A673 (cell line): ENCODE measurements around the gene DDX20. TPM values are rescaled to one million over a fixed set of nuclear protein-coding genes. Genes with fewer than 3 reads are reported as not detected.
"Not testable (repeated sequence)": the region's sequence is repeated elsewhere in the genome, so short reads cannot be mapped to it uniquely, and the experiment has no call there.

Source experiments
- BruUV-seq: library from RNA; stranded (reverse); fragments of 400-500 nt; replicated peaks from 2 replicates; lab custom pipeline; 2021; lab: Mats Ljungman, UMichigan
- CTCF ChIA-PET: fragments of 300-600 bp; sonication (Branson Sonifier 250); formaldehyde crosslinking; loops from one replicate; lab custom pipeline; 2022; ENCODE audit warnings: antibody characterized with exemption; lab: Charles Lee
- POLR2A ChIA-PET: fragments of 300-600 bp; sonication (Branson Sonifier 250); formaldehyde crosslinking; loops from one replicate; lab custom pipeline; 2022; ENCODE audit warnings: antibody characterized with exemption; ENCODE audit not compliant: low non-redundant PET; lab: Charles Lee
- DNase-seq: peaks from one replicate; pipeline ENCODE4 v3.0.0-alpha.2; 2015; ENCODE audit warnings: low spot score
- H3K27ac ChIP-seq: fragments of 200-600 bp; sonication (generic); 2 replicates; pipeline ENCODE4 v1.5.1; 2016; ENCODE audit warnings: mixed run types, low read depth, mild to moderate bottlenecking, mixed read lengths, antibody characterized with exemption, low read length; ENCODE audit not compliant: poor library complexity, severe bottlenecking
- H3K27me3 ChIP-seq: fragments of 200-600 bp; sonication (generic); replicated peaks from 2 replicates; pipeline ENCODE4 v1.6.1; 2017; ENCODE audit warnings: mixed run types, low read depth, mild to moderate bottlenecking, mixed read lengths, antibody characterized with exemption, low read length; ENCODE audit not compliant: insufficient read depth, poor library complexity
- H3K36me3 ChIP-seq: fragments of 200-600 bp; sonication (generic); 2 replicates; pipeline ENCODE4 v1.6.1; 2016; ENCODE audit warnings: mixed run types, mild to moderate bottlenecking, mixed read lengths, antibody characterized with exemption, low read length; ENCODE audit not compliant: insufficient read depth, poor library complexity, severe bottlenecking
- H3K4me1 ChIP-seq: fragments of 200-600 bp; sonication (generic); 2 replicates; pipeline ENCODE4 v1.6.1; 2017; ENCODE audit warnings: mixed run types, mild to moderate bottlenecking, mixed read lengths, antibody characterized with exemption, low read length; ENCODE audit not compliant: insufficient read depth, poor library complexity, severe bottlenecking
- H3K4me3 ChIP-seq: fragments of 200-600 bp; sonication (generic); 2 replicates; pipeline ENCODE4 v1.5.1; 2016; ENCODE audit warnings: low read depth, mixed run types, mild to moderate bottlenecking, mixed read lengths, low read length; ENCODE audit not compliant: poor library complexity, severe bottlenecking
- H3K9me3 ChIP-seq: fragments of 200-600 bp; sonication (generic); 2 replicates; pipeline ENCODE4 v1.6.1; 2016; ENCODE audit warnings: mixed run types, low read depth, mild to moderate bottlenecking, mixed read lengths, antibody characterized with exemption, low read length; ENCODE audit not compliant: poor library complexity, severe bottlenecking
- EZH2 ChIP-seq: fragments of 200-600 bp; sonication (generic); IDR thresholded peaks from 2 replicates; pipeline ENCODE4 v1.6.1; 2017; ENCODE audit warnings: borderline replicate concordance, low read depth, mild to moderate bottlenecking, mixed read lengths, antibody characterized with exemption, low read length; ENCODE audit not compliant: poor library complexity, severe bottlenecking
- intact Hi-C: fragments of 100-400 bp; cut with micrococcal nuclease; formaldehyde crosslinking; loops from one replicate; pipeline ENCODE4 v1.10.0; 2022; ENCODE audit not compliant: unreplicated experiment
- total RNA-seq: library from RNA; stranded (reverse); gene quantifications from 2 replicates; pipeline ENCODE4 v1.2.3, GENCODE V29; 2021
- TF ChIP-seq, protein P1 (sequence below): fragments of 300-800, 200-600 bp; sonication (generic); conservative IDR thresholded peaks from 2 replicates; pipeline ENCODE4 v1.5.1; 2017; ENCODE audit warnings: low read depth, mild to moderate bottlenecking, antibody characterized with exemption, low read length, moderate library complexity, mixed read lengths

The DDX20 gene
- total RNA-seq, 1 experiment from 2014 or later, result 26.1 TPM

DNA sequence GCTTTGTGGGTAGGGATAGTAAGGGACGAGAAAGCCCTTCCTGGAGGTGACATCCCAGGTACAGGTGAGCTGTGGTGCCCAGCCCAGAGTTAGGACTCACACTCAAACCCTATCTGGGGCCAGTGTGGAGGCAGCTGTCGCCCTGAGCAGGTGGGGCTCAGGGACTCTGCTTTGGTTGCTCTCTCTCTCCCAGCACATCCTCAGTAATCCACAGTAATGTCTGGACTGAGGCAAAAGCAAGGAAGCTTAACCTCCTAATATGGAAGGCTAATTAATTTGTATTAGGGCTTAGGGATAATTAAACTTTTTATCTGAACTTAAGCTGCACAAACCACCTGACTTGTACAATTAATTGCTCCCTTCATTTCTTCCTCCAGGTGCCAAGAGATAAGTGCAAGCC, 38.2 kb downstream of the DDX20 start:
- CTCF ChIA-PET, result no interaction called here
- Histone ChIP-seq H3K27me3 (peaks cover 37% of the 10 kb centered on the region), H3K9me3 (no peaks in the 10 kb centered on the region), H3K4me1 (no peaks in the 10 kb centered on the region), H3K36me3 (no peaks in the 10 kb centered on the region), H3K27ac (no peak overlapping the region), H3K4me3 (no peak overlapping the region)
- POLR2A ChIA-PET, result no interaction called here
- BruUV-seq, result no TSS peak
- DNase-seq, result no peak
- intact Hi-C loops, result no loop called here
- TF ChIP-seq, protein P1, sequence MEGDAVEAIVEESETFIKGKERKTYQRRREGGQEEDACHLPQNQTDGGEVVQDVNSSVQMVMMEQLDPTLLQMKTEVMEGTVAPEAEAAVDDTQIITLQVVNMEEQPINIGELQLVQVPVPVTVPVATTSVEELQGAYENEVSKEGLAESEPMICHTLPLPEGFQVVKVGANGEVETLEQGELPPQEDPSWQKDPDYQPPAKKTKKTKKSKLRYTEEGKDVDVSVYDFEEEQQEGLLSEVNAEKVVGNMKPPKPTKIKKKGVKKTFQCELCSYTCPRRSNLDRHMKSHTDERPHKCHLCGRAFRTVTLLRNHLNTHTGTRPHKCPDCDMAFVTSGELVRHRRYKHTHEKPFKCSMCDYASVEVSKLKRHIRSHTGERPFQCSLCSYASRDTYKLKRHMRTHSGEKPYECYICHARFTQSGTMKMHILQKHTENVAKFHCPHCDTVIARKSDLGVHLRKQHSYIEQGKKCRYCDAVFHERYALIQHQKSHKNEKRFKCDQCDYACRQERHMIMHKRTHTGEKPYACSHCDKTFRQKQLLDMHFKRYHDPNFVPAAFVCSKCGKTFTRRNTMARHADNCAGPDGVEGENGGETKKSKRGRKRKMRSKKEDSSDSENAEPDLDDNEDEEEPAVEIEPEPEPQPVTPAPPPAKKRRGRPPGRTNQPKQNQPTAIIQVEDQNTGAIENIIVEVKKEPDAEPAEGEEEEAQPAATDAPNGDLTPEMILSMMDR, result no peak
- TF ChIP-seq EZH2, result no peak

DNA sequence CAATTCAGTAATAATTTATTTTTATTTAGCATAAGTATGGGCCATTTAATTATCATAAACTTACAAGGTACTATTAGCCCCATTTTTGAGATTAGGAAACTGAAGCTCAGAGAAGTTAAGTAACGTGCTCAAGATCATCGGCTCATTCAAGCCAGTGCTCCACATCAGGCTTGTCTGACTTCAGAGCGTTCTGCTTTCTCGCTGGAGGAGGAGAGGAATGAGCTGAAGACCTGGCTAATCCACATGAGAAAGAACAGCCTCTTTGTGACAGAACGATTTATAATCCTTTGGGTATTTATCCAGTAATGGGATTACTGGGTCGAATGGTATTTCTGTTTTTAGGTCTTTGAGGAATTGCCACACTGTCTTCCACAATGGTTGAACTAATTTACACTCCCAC, 39.7 kb downstream of the DDX20 start:
- Histone ChIP-seq H3K4me1 (no peaks in the 10 kb centered on the region), H3K27me3 (peaks cover 22% of the 10 kb centered on the region)

DNA sequence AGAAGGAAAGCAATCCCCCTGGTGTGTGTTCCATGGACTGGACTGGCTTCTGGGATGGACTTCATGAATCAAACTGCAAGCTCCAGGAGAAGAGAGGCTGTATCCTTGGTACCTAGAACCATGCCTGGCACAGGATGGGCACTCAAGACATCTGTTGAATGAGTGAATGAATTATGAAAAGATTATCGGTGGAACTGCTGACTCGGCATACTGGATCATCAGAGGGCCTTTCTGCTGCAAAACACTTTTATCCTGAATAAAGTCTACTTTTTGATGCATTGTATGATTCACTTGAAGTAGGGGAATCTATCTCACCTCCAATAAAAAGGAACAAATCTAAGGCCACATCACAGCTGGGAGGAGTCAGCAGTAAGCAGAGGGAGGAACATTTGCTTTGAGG, 42.9 kb downstream of the DDX20 start:
- no peaks in the 10 kb centered on the region for H3K9me3 ChIP-seq
- POLR2A ChIA-PET, result no interaction called here
- CTCF ChIA-PET, result no interaction called here
- no peak overlapping the region for H3K4me3 ChIP-seq
- intact Hi-C loops, result loop anchor here (5.0 kb wide), 1 partner anchor 194 kb away; no protein-coding TSS in a partner anchor
- no peaks in the 10 kb centered on the region for H3K4me1 ChIP-seq
- TF ChIP-seq, protein P1, result no peak
- no peak for TF ChIP-seq EZH2
- no peak for DNase-seq
- BruUV-seq, result no TSS peak
- no peaks in the 10 kb centered on the region for H3K36me3 ChIP-seq
- H3K27ac ChIP-seq, result no peak overlapping the region
- no peaks in the 10 kb centered on the region for H3K27me3 ChIP-seq

More for the DNA sequence above, 39.7 kb downstream of the DDX20 start:
- Histone ChIP-seq H3K4me3 (no peak overlapping the region), H3K27ac (no peak overlapping the region), H3K36me3 (no peaks in the 10 kb centered on the region), H3K9me3 (no peaks in the 10 kb centered on the region)
- DNase-seq, result peak; percentile 42
- BruUV-seq, result no TSS peak
- intact Hi-C loops, result loop anchor here (5.0 kb wide), 1 partner anchor 197 kb away; no protein-coding TSS in a partner anchor
- ChIA-PET POLR2A (no interaction called here), CTCF (interaction anchor here (0.6 kb wide), 1 partner anchor 1883 kb away, joined by 3 read pairs; no protein-coding TSS in a partner anchor)
- TF ChIP-seq, protein P1, result no peak
- TF ChIP-seq EZH2, result no peak

DNA sequence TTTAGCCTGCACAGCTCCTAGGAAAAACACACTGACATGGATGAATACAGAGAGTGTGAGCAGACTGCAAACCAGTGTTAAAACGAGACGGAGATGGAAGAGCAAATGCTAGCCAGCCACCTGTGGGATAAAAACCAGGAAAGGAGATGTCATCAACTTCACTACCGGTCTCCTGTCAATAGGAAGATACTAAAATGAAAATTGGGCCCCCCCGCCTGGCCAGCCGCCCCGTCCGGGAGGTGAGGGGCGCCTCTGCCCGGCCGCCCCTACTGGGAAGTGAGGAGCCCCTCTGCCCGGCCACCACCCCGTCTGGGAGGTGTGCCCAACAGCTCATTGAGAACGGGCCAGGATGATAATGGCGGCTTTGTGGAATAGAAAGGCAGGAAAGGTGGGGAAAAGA, 44.0 kb downstream of the DDX20 start:
- H3K4me1 ChIP-seq, H3K27ac ChIP-seq, BruUV-seq, H3K27me3 ChIP-seq, H3K36me3 ChIP-seq, CTCF ChIA-PET, POLR2A ChIA-PET, DNase-seq, H3K9me3 ChIP-seq, H3K4me3 ChIP-seq: not testable (repeated sequence)
- intact Hi-C loops, result loop anchor here (5.0 kb wide), 1 partner anchor 193 kb away; no protein-coding TSS in a partner anchor
